NCI-H1694 (cell line): Measurements from ENCODE around the gene SERINC1.

Source experiments
- DNase-seq: peaks from one replicate; lab custom pipeline; 2025; lab: John Stamatoyannopoulos, UW

The SERINC1 gene

DNA sequence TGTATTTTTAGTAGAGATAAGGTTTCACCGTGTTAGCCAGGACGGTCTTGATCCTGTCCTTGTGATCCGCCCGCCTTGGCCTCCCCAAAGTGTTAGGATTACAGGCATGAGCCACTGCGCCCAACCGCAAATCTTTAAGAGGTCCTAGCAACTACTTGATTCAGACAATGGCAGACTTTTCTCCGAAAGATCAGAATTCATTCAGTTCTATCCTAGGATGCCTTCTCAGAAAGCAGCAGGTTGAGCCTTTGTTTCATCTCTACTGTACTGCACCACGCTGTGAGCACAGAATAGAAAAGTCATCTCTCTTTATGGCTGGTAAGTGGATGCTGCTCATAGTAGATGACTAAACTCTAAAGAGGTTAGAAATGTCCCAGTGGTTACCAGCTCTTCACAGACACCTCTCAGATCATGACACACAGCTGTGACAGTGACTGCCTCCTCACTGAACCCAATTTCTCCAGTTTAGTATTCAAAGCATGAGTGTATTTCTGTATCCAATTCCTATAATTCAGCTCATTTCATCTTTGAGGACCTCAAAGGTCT is 78.2 kb downstream of the SERINC1 start:
- no peak for DNase-seq
